Immature natural killer cell (primary cell): ENCODE measurements around the gene DCD. TPM values are rescaled to one million over a fixed set of nuclear protein-coding genes. Genes with fewer than 3 reads are reported as not detected.

Experiments used
- DNase-seq, 3 donors: peaks; one replicate each; pipeline ENCODE4 v3.0.0; 2022; ENCODE audit warnings: mixed read lengths in 1 of 3
- H3K27ac Mint-ChIP-seq, 6 donors: one replicate each; pipeline ENCODE4 v1.8.0; 2020; ENCODE audit warnings: mixed read lengths in 6 of 6, mild to moderate bottlenecking in 5 of 6, inconsistent platforms in 4 of 6, moderate library complexity in 3 of 6
- H3K27me3 Mint-ChIP-seq, 3 donors: one replicate each; pipeline ENCODE4 v1.8.0; 2020 to 2021; ENCODE audit warnings: low read depth in 3 of 3, mild to moderate bottlenecking in 3 of 3, mixed read lengths in 3 of 3, moderate library complexity in 3 of 3, inconsistent platforms in 1 of 3
- H3K36me3 Mint-ChIP-seq, 3 donors: one replicate each; pipeline ENCODE4 v1.8.0; 2020; ENCODE audit warnings: mixed read lengths in 3 of 3, inconsistent platforms in 2 of 3, mild to moderate bottlenecking in 2 of 3
- H3K4me1 Mint-ChIP-seq, 2 donors: one replicate each; pipeline ENCODE4 v1.8.0; 2020; ENCODE audit warnings: inconsistent platforms in 2 of 2, mild to moderate bottlenecking in 2 of 2, mixed read lengths in 2 of 2, moderate library complexity in 1 of 2
- H3K4me3 Mint-ChIP-seq, 5 donors: one replicate each; pipeline ENCODE4 v1.8.0; 2020; ENCODE audit warnings: mild to moderate bottlenecking in 5 of 5, mixed read lengths in 5 of 5, inconsistent platforms in 3 of 5, moderate library complexity in 3 of 5
- H3K9me3 Mint-ChIP-seq, 6 donors: one replicate each; pipeline ENCODE4 v1.8.0; 2020; ENCODE audit warnings: mild to moderate bottlenecking in 6 of 6, mixed read lengths in 6 of 6, inconsistent platforms in 4 of 6, moderate library complexity in 3 of 6
- polyA plus RNA-seq, 3 donors: library from polyadenylated mRNA; unstranded; fragments of 300-500 nt; fragmentation: Illumina TruSeq; gene quantifications; one replicate each; pipeline ENCODE4 v1.2.3, GENCODE V29; 2021

The DCD gene
- polyA plus RNA-seq, 3 donors from 2014 or later = not detected

- no peaks in the 10 kb centered on the region for H3K9me3 Mint-ChIP-seq
- no peaks in the 10 kb centered on the region for H3K36me3 Mint-ChIP-seq
- H3K27me3 Mint-ChIP-seq = peaks cover 0 to 13% (median 8%) of the 10 kb centered on the region in 3 donors
- DNase-seq = no peak
- no peak within 1 kb of the TSS for H3K4me3 Mint-ChIP-seq
- no peaks in the 10 kb centered on the region for H3K4me1 Mint-ChIP-seq
- no peak within 1 kb of the TSS for H3K27ac Mint-ChIP-seq
Measured at GRCh38 chr12:54634795-54635194, 13.4 kb downstream of the DCD start, which contains the start of gene LACRT. Gene LACRT (minus strand): TSS chr12:54634895. CDS start chr12:54634841, 54 bp downstream.

GRCh38 chr12:54631988-54632728, 16.0 kb downstream of the DCD start:
- Mint-ChIP-seq H3K27me3 (peaks cover 0 to 19% (median 8%) of the 10 kb centered on the region in 3 donors), H3K9me3 (peaks cover 0 to under 1% (median 0%) of the 10 kb centered on the region in 6 donors), H3K36me3 (no peaks in the 10 kb centered on the region), H3K27ac (no peak overlapping the region), H3K4me3 (no peak overlapping the region), H3K4me1 (no peaks in the 10 kb centered on the region)
- DNase-seq = no peak

- Mint-ChIP-seq H3K9me3 (peaks cover 0 to 4% (median 0%) of the 10 kb centered on the region in 6 donors), H3K4me3 (no peak overlapping the region), H3K27me3 (peaks cover 1 to 19% (median 8%) of the 10 kb centered on the region in 3 donors), H3K27ac (no peak overlapping the region), H3K36me3 (no peaks in the 10 kb centered on the region), H3K4me1 (no peaks in the 10 kb centered on the region)
- no peak for DNase-seq
Measured at GRCh38 chr12:54631551-54631950, 16.6 kb downstream of the DCD start.

- no peak for DNase-seq
- H3K27ac Mint-ChIP-seq = no peak overlapping the region
- H3K9me3 Mint-ChIP-seq = peaks cover 0 to 4% (median 0%) of the 10 kb centered on the region in 6 donors
- no peak overlapping the region for H3K4me3 Mint-ChIP-seq
- H3K36me3 Mint-ChIP-seq = no peaks in the 10 kb centered on the region
- H3K4me1 Mint-ChIP-seq = no peaks in the 10 kb centered on the region
- H3K27me3 Mint-ChIP-seq = peaks cover 4 to 19% (median 7%) of the 10 kb centered on the region in 3 donors
Measured at GRCh38 chr12:54629925-54630324, 18.2 kb downstream of the DCD start.

- peaks cover 4 to 17% (median 11%) of the 10 kb centered on the region in 3 donors for H3K27me3 Mint-ChIP-seq
- peaks cover 0 to 4% (median 0%) of the 10 kb centered on the region in 6 donors for H3K9me3 Mint-ChIP-seq
Measured at GRCh38 chr12:54628186-54628846, 19.8 kb downstream of the DCD start.

GRCh38 chr12:54627304-54627703, 20.9 kb downstream of the DCD start:
- H3K27ac Mint-ChIP-seq = no peak overlapping the region
- no peaks in the 10 kb centered on the region for H3K36me3 Mint-ChIP-seq
- no peak overlapping the region for H3K4me3 Mint-ChIP-seq
- peaks cover 3 to 16% (median 13%) of the 10 kb centered on the region in 3 donors for H3K27me3 Mint-ChIP-seq
- no peaks in the 10 kb centered on the region for H3K4me1 Mint-ChIP-seq
- DNase-seq = no peak
- peaks cover 0 to 4% (median 0%) of the 10 kb centered on the region in 6 donors for H3K9me3 Mint-ChIP-seq

More at GRCh38 chr12:54628186-54628846, 19.8 kb downstream of the DCD start:
- Mint-ChIP-seq H3K27ac (no peak overlapping the region), H3K4me1 (no peaks in the 10 kb centered on the region), H3K4me3 (no peak overlapping the region), H3K36me3 (no peaks in the 10 kb centered on the region)
- DNase-seq = no peak

GRCh38 chr12:54625598-54625997, 22.6 kb downstream of the DCD start:
- Mint-ChIP-seq H3K27me3 (peaks cover 6 to 19% (median 13%) of the 10 kb centered on the region in 3 donors), H3K4me3 (no peak overlapping the region), H3K27ac (no peak overlapping the region), H3K9me3 (peaks cover 0 to 4% (median 0%) of the 10 kb centered on the region in 6 donors), H3K4me1 (no peaks in the 10 kb centered on the region), H3K36me3 (no peaks in the 10 kb centered on the region)
- DNase-seq = no peak

- peaks cover 6 to 13% (median 13%) of the 10 kb centered on the region in 3 donors for H3K27me3 Mint-ChIP-seq
- H3K4me1 Mint-ChIP-seq = no peaks in the 10 kb centered on the region
- peaks cover 0 to 4% (median 0%) of the 10 kb centered on the region in 6 donors for H3K9me3 Mint-ChIP-seq
- no peak for DNase-seq
- no peak overlapping the region for H3K27ac Mint-ChIP-seq
- no peaks in the 10 kb centered on the region for H3K36me3 Mint-ChIP-seq
- H3K4me3 Mint-ChIP-seq = no peak overlapping the region
Measured at GRCh38 chr12:54624315-54625279, 23.6 kb downstream of the DCD start.

GRCh38 chr12:54622463-54623183, 25.5 kb downstream of the DCD start:
- Mint-ChIP-seq H3K27ac (no peak overlapping the region), H3K4me3 (no peak overlapping the region), H3K4me1 (no peaks in the 10 kb centered on the region), H3K36me3 (no peaks in the 10 kb centered on the region), H3K9me3 (peaks cover 0 to 4% (median 0%) of the 10 kb centered on the region in 6 donors), H3K27me3 (peaks cover 6 to 13% (median 12%) of the 10 kb centered on the region in 3 donors)
- no peak for DNase-seq

GRCh38 chr12:54616933-54617680, 31.1 kb downstream of the DCD start:
- Mint-ChIP-seq H3K36me3 (no peaks in the 10 kb centered on the region), H3K27me3 (peaks cover 7 to 23% (median 10%) of the 10 kb centered on the region in 3 donors), H3K9me3 (no peaks in the 10 kb centered on the region), H3K27ac (no peak overlapping the region), H3K4me1 (peaks cover 0 to 9% of the 10 kb centered on the region in 2 donors), H3K4me3 (peak overlapping the region in 1 of 5 donors; percentile 15)
- no peak for DNase-seq

- Mint-ChIP-seq H3K36me3 (no peaks in the 10 kb centered on the region), H3K4me3 (no peak overlapping the region), H3K27me3 (peaks cover 4 to 15% (median 7%) of the 10 kb centered on the region in 3 donors), H3K4me1 (peaks cover 0 to 8% of the 10 kb centered on the region in 2 donors), H3K9me3 (no peaks in the 10 kb centered on the region), H3K27ac (no peak overlapping the region)
- no peak for DNase-seq
Measured at GRCh38 chr12:54612225-54612750, 35.9 kb downstream of the DCD start.

- no peaks in the 10 kb centered on the region for H3K36me3 Mint-ChIP-seq
- peaks cover 4 to 15% (median 6%) of the 10 kb centered on the region in 3 donors for H3K27me3 Mint-ChIP-seq
Measured at GRCh38 chr12:54611715-54612149, 36.4 kb downstream of the DCD start.

More at GRCh38 chr12:54611715-54612149, 36.4 kb downstream of the DCD start:
- peaks cover 0 to 2% of the 10 kb centered on the region in 2 donors for H3K4me1 Mint-ChIP-seq
- H3K27ac Mint-ChIP-seq = no peak overlapping the region
- no peaks in the 10 kb centered on the region for H3K9me3 Mint-ChIP-seq
- no peak overlapping the region for H3K4me3 Mint-ChIP-seq
- no peak for DNase-seq
